Chondrocyte (in vitro differentiated cells): ENCODE data around the gene ATL3. TPM values are rescaled to one million over a fixed set of nuclear protein-coding genes. Genes with fewer than 3 reads are reported as not detected.

Experiments
- DNase-seq: peaks from one replicate; pipeline ENCODE4 v3.0.0; 2021; ENCODE audit warnings: mixed read lengths, low spot score
- H3K27ac Mint-ChIP-seq: one replicate; pipeline ENCODE4 v1.8.0; 2021; ENCODE audit warnings: mild to moderate bottlenecking, moderate library complexity, mixed read lengths; ENCODE audit not compliant: unreplicated experiment
- H3K27me3 Mint-ChIP-seq: 2 replicates; pipeline ENCODE4 v1.8.0; 2021; ENCODE audit warnings: low read depth, mixed read lengths
- H3K36me3 Mint-ChIP-seq: 2 replicates; pipeline ENCODE4 v1.8.0; 2021; ENCODE audit warnings: low read depth, mixed read lengths
- H3K4me1 Mint-ChIP-seq: 2 replicates; pipeline ENCODE4 v1.8.0; 2021; ENCODE audit warnings: low read depth, mild to moderate bottlenecking, mixed read lengths
- H3K4me3 Mint-ChIP-seq: one replicate; pipeline ENCODE4 v1.8.0; 2021; ENCODE audit warnings: mild to moderate bottlenecking, moderate library complexity, mixed read lengths; ENCODE audit not compliant: unreplicated experiment
- H3K9me3 Mint-ChIP-seq: 2 replicates; pipeline ENCODE4 v1.8.0; 2021; ENCODE audit warnings: low read depth, mixed read lengths
- total RNA-seq: library from RNA; stranded (reverse); gene quantifications from 3 replicates; pipeline ENCODE4 v1.2.1, GENCODE V29; 2021
- TF ChIP-seq, protein P1 (sequence below): fragments of 200-600 bp; sonication (generic); IDR thresholded peaks from 2 replicates; pipeline ENCODE4 v1.5.0; 2021; ENCODE audit warnings: antibody characterized with exemption, mild to moderate bottlenecking, moderate library complexity

The ATL3 gene
- total RNA-seq, 1 donor from 2014 or later: 137 TPM

- H3K9me3 Mint-ChIP-seq: no peaks in the 10 kb centered on the region
- DNase-seq: no peak
- H3K36me3 Mint-ChIP-seq: no peaks in the 10 kb centered on the region
- TF ChIP-seq, protein P1, sequence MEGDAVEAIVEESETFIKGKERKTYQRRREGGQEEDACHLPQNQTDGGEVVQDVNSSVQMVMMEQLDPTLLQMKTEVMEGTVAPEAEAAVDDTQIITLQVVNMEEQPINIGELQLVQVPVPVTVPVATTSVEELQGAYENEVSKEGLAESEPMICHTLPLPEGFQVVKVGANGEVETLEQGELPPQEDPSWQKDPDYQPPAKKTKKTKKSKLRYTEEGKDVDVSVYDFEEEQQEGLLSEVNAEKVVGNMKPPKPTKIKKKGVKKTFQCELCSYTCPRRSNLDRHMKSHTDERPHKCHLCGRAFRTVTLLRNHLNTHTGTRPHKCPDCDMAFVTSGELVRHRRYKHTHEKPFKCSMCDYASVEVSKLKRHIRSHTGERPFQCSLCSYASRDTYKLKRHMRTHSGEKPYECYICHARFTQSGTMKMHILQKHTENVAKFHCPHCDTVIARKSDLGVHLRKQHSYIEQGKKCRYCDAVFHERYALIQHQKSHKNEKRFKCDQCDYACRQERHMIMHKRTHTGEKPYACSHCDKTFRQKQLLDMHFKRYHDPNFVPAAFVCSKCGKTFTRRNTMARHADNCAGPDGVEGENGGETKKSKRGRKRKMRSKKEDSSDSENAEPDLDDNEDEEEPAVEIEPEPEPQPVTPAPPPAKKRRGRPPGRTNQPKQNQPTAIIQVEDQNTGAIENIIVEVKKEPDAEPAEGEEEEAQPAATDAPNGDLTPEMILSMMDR: no peak
- H3K27me3 Mint-ChIP-seq: no peaks in the 10 kb centered on the region
- H3K4me1 Mint-ChIP-seq: peaks cover 26% of the 10 kb centered on the region
- no peak overlapping the region for H3K4me3 Mint-ChIP-seq
- no peak overlapping the region for H3K27ac Mint-ChIP-seq
Measured at GRCh38 chr11:63713766-63714165, 42.6 kb upstream of the ATL3 start.

GRCh38 chr11:63711838-63712237 lies 40.7 kb upstream of the ATL3 start:
- Mint-ChIP-seq H3K27ac (no peak overlapping the region), H3K4me1 (peaks cover 29% of the 10 kb centered on the region), H3K4me3 (no peak overlapping the region), H3K9me3 (no peaks in the 10 kb centered on the region), H3K27me3 (no peaks in the 10 kb centered on the region), H3K36me3 (no peaks in the 10 kb centered on the region)
- TF ChIP-seq, protein P1: no peak
- DNase-seq: no peak

GRCh38 chr11:63710476-63711217 lies 39.5 kb upstream of the ATL3 start:
- no peak for DNase-seq
- H3K27me3 Mint-ChIP-seq: no peaks in the 10 kb centered on the region
- peaks cover 30% of the 10 kb centered on the region for H3K4me1 Mint-ChIP-seq
- TF ChIP-seq, protein P1: peak; percentile 36
- no peaks in the 10 kb centered on the region for H3K9me3 Mint-ChIP-seq
- H3K36me3 Mint-ChIP-seq: no peaks in the 10 kb centered on the region
- peak overlapping the region; percentile 30 for H3K27ac Mint-ChIP-seq
- H3K4me3 Mint-ChIP-seq: no peak overlapping the region

GRCh38 chr11:63709336-63709884 lies 38.2 kb upstream of the ATL3 start:
- H3K9me3 Mint-ChIP-seq: no peaks in the 10 kb centered on the region
- H3K36me3 Mint-ChIP-seq: no peaks in the 10 kb centered on the region
- no peaks in the 10 kb centered on the region for H3K27me3 Mint-ChIP-seq
- H3K4me1 Mint-ChIP-seq: peaks cover 42% of the 10 kb centered on the region
- no peak for DNase-seq
- no peak overlapping the region for H3K4me3 Mint-ChIP-seq
- TF ChIP-seq, protein P1: no peak
- no peak overlapping the region for H3K27ac Mint-ChIP-seq

DNA sequence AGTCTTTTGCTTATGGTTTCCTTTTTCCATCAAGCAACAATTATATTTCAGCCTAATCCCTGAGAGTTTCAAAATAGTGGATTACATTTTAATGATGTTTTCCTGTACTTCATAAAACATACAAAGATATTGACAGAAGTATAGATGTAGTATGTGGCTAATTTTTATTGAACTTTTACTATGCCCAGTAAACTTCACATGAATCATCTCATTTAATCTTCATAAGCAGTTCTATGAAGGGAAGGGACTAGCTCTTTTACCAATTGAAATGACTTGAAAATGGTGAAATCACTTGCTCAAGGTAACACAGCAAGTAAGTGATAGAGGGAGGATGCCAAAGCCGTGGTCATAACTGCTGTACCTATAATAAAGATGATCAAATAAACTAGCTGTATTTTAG lies 37.6 kb upstream of the ATL3 start:
- DNase-seq: no peak
- Mint-ChIP-seq H3K36me3 (no peaks in the 10 kb centered on the region), H3K27ac (no peak overlapping the region), H3K4me1 (peaks cover 45% of the 10 kb centered on the region), H3K4me3 (no peak overlapping the region), H3K9me3 (no peaks in the 10 kb centered on the region), H3K27me3 (no peaks in the 10 kb centered on the region)
- TF ChIP-seq, protein P1: no peak
